Right atrium auricular region (tissue), 2 donors: ENCODE results near the gene SLC27A4. TPM values are rescaled to one million over a fixed set of nuclear protein-coding genes. Genes with fewer than 3 reads are reported as not detected.

Experiments
- DNase-seq: peaks from one replicate; pipeline ENCODE4 v3.0.0-alpha.2; 2019; ENCODE audit warnings: low spot score
- H3K27ac ChIP-seq, 2 donors: fragments of 200-600 bp; sonication (generic); 1 replicate in 1 of 2; 2 replicates in 1 of 2; pipeline ENCODE4 v1.5.1; 2016 to 2019
- H3K27me3 ChIP-seq, 2 donors: fragments of 200-600 bp; sonication (generic); one replicate each; pipeline versions ENCODE4 v1.5.1 to v1.6.0; 2017 to 2019
- H3K36me3 ChIP-seq: fragments of 200-600 bp; sonication (generic); one replicate; pipeline ENCODE4 v1.5.1; 2016
- H3K4me1 ChIP-seq, 2 donors: fragments of 200-600 bp; sonication (generic); one replicate each; pipeline versions ENCODE4 v1.5.1 to v1.6.0; 2017 to 2019
- H3K4me3 ChIP-seq, 2 donors: fragments of 200-600 bp; sonication (generic); 1 replicate in 1 of 2; 2 replicates in 1 of 2; pipeline ENCODE4 v1.5.1; 2017 to 2019; ENCODE audit warnings: mild to moderate bottlenecking in 1 of 2, moderate library complexity in 1 of 2
- H3K9me3 ChIP-seq, 2 donors: fragments of 200-600 bp; sonication (generic); one replicate each; pipeline ENCODE4 v1.5.1; 2019
- total RNA-seq, 2 donors: library from RNA; depleted of rRNA; stranded (reverse); fragments of >200 nt; gene quantifications; one replicate each; pipeline ENCODE4 v1.1.0, GENCODE V29; 2016
- TF ChIP-seq, protein P1 (sequence below), 2 donors: fragments of 200-600 bp; sonication (generic); IDR thresholded peaks; one replicate each; pipeline ENCODE4 v1.5.1; 2019; ENCODE audit warnings: antibody characterized with exemption in 2 of 2

Gene SLC27A4
- total RNA-seq, 2 donors from 2014 or later = 16.6 to 26.9 TPM

DNA sequence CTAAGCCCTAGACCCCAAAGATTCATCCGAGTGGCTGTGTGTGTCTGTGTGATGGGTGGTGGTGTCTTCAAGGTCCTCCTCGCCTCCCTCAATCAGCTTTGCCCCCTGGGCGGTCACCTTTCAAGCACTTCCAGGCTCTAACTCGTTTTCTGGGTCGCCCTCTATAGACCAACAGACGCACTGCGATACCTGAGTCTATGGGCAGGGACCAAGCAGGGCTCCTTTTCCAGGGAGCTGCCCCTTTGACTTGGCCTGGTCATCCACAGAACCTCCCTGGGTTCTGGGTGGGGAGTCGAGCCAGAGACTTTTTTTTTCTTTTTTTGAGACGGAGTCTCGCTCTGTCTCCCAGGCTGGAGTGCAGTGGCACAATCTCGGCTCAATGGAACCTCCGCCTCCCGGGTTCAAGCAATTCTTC lies 1.1 kb downstream of the SLC27A4 start:
- DNase-seq = peak; percentile 64
- no peaks in the 10 kb centered on the region for H3K9me3 ChIP-seq
- peak overlapping the region; percentile 71 to 82 for H3K27ac ChIP-seq
- TF ChIP-seq, protein P1, sequence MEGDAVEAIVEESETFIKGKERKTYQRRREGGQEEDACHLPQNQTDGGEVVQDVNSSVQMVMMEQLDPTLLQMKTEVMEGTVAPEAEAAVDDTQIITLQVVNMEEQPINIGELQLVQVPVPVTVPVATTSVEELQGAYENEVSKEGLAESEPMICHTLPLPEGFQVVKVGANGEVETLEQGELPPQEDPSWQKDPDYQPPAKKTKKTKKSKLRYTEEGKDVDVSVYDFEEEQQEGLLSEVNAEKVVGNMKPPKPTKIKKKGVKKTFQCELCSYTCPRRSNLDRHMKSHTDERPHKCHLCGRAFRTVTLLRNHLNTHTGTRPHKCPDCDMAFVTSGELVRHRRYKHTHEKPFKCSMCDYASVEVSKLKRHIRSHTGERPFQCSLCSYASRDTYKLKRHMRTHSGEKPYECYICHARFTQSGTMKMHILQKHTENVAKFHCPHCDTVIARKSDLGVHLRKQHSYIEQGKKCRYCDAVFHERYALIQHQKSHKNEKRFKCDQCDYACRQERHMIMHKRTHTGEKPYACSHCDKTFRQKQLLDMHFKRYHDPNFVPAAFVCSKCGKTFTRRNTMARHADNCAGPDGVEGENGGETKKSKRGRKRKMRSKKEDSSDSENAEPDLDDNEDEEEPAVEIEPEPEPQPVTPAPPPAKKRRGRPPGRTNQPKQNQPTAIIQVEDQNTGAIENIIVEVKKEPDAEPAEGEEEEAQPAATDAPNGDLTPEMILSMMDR (IDR thresholded peaks at IDR 0.05) = peak in 1 of 2 donors; percentile 69
- peaks cover 38% of the 10 kb centered on the region for H3K36me3 ChIP-seq
- H3K27me3 ChIP-seq = no peaks in the 10 kb centered on the region
- peaks cover 0 to 15% of the 10 kb centered on the region in 2 donors for H3K4me1 ChIP-seq
- H3K4me3 ChIP-seq = peak overlapping the region; percentile 84 to 88

DNA sequence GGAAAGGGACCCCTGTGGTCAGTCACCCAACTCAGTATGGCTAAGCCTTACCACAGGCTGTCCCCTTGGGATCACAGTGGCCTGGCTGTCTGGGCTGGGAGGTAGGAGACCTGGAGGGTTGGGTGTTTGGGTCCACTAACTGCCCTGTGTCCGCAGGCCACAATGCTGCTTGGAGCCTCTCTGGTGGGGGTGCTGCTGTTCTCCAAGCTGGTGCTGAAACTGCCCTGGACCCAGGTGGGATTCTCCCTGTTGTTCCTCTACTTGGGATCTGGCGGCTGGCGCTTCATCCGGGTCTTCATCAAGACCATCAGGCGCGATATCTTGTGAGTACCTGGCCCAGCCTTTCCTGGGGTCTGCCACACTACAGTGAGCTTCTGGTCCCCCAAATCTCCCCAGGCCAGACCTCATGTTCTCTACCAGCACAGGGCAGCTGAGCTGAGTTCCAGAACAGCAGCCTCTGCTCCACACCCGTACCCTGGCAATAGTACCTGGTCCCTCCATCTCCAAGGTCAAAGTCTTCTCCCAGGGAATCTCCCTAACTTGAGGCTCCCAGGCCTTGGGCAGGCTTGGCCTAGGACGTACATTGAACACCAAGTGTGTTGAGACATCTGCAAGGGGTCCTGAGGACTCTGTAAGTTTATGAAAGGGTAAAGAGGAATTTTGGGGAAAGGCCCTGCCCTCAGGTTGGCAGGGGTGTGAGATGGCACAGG lies 2.8 kb downstream of the SLC27A4 start:
- Histone ChIP-seq H3K9me3 (no peaks in the 10 kb centered on the region), H3K4me3 (no peak overlapping the region), H3K4me1 (peaks cover 0 to 15% of the 10 kb centered on the region in 2 donors), H3K27ac (no peak overlapping the region), H3K27me3 (no peaks in the 10 kb centered on the region), H3K36me3 (peaks cover 51% of the 10 kb centered on the region)
- TF ChIP-seq, protein P1 (IDR thresholded peaks at IDR 0.05) = no peak
- DNase-seq = no peak

DNA sequence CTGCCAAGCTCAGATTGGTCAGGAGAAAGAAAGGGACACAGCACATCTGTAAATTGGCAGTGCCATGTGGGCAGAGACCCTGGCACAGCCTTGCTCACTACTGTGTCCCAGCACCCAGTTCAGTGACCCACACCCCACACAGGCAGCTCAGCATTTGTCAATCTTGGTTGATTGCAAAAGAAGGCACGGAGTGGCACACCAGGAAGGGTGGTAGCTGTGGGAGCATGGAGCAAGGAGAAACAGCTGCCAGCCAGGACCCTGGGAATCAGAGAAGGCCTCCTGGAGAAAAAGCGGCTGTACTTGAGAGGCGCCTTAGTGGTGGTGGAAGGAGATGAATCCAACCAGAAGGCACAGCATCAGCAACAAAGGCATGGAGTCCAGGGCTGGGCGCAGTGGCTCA lies 3.5 kb downstream of the SLC27A4 start:
- H3K36me3 ChIP-seq = peaks cover 59% of the 10 kb centered on the region

DNA sequence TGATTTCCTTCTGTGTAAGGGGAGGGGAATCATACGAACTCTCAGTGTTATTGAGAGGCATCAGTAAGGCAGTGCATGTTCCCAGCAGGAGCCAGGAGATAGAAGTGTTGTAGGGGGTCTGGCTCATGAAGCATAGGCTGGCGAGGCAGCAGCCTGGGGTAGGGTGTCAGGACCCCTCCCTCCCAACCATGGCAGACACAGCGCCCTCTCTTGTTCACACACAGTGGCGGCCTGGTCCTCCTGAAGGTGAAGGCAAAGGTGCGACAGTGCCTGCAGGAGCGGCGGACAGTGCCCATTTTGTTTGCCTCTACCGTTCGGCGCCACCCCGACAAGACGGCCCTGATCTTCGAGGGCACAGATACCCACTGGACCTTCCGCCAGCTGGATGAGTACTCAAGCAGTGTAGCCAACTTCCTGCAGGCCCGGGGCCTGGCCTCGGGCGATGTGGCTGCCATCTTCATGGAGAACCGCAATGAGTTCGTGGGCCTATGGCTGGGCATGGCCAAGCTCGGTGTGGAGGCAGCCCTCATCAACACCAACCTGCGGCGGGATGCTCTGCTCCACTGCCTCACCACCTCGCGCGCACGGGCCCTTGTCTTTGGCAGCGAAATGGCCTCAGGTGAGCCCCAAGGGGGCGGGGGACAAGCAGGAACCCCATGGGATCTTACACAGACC lies 4.7 kb downstream of the SLC27A4 start:
- H3K36me3 ChIP-seq = peaks cover 70% of the 10 kb centered on the region
- TF ChIP-seq, protein P1 (IDR thresholded peaks at IDR 0.05) = no peak
- peaks cover 0 to 11% of the 10 kb centered on the region in 2 donors for H3K4me1 ChIP-seq
- no peak overlapping the region for H3K27ac ChIP-seq
- H3K4me3 ChIP-seq = no peak overlapping the region
- no peaks in the 10 kb centered on the region for H3K9me3 ChIP-seq
- H3K27me3 ChIP-seq = no peaks in the 10 kb centered on the region
- DNase-seq = no peak

More for the DNA sequence above, 3.5 kb downstream of the SLC27A4 start:
- H3K4me3 ChIP-seq = no peak overlapping the region
- TF ChIP-seq, protein P1 (IDR thresholded peaks at IDR 0.05) = no peak
- H3K4me1 ChIP-seq = peaks cover 0 to 15% of the 10 kb centered on the region in 2 donors
- no peaks in the 10 kb centered on the region for H3K9me3 ChIP-seq
- no peak overlapping the region for H3K27ac ChIP-seq
- H3K27me3 ChIP-seq = no peaks in the 10 kb centered on the region
- no peak for DNase-seq

DNA sequence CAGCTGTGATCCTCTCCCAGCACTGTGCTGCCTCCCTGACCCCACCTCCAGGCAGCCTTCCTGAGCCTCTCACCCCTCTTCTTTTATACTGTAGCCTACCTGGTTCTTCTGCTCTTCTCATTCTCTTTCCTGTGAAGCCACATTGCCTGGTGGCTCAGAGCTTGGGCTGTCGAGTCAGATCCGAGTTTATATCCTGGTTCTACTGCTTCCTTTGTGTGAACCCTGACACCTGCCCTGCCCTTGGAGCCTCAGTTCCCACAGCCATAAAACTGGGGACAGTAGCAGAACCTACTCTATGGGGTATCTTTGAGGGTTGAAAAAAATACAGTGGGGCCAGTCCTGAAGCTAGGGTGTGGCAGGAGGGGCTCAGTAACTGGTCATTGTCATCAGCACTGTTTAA lies 8.8 kb downstream of the SLC27A4 start:
- Histone ChIP-seq H3K4me1 (no peaks in the 10 kb centered on the region), H3K27ac (no peak overlapping the region), H3K27me3 (no peaks in the 10 kb centered on the region), H3K9me3 (no peaks in the 10 kb centered on the region), H3K36me3 (peaks cover 70% of the 10 kb centered on the region), H3K4me3 (no peak overlapping the region)
- no peak for DNase-seq
- TF ChIP-seq, protein P1 (IDR thresholded peaks at IDR 0.05) = no peak
